ENCODE data around the gene HNRNPA1L2. TPM values are rescaled to one million over a fixed set of nuclear protein-coding genes. Genes with fewer than 3 reads are reported as not detected.
A peak's percentile ranks its signal among the peaks of the same experiment; 100 is the strongest.

HNRNPA1L2 gene
- total RNA-seq, 1 experiment from 2014 or later, result 9.1 TPM

GRCh38 chr13:52597676-52598075, 44.6 kb upstream of the HNRNPA1L2 start:
- no peak for DNase-seq
- H3K36me3 Mint-ChIP-seq (ENCODE audit: insufficient read depth, unreplicated experiment), result no peaks in the 10 kb centered on the region
- no peak overlapping the region for H3K4me3 ChIP-seq (ENCODE audit: low read depth, low read length)
- peaks cover 4% of the 10 kb centered on the region for H3K4me1 Mint-ChIP-seq (ENCODE audit: low read depth, unreplicated experiment)
- ChIA-PET CTCF (no interaction called here), POLR2A (no interaction called here)
- no peak for TF ChIP-seq CTCF (IDR thresholded peaks at IDR 0.05; ENCODE audit: insufficient read depth in 1 of 2, low read depth in 1 of 2, low read length in 1 of 2, severe bottlenecking in 1 of 2, unreplicated experiment in 1 of 2)
- intact Hi-C loops (cut with micrococcal nuclease; ENCODE audit: unreplicated experiment), result no loop called here
- no peaks in the 10 kb centered on the region for H3K9me3 ChIP-seq
- H3K9me3 Mint-ChIP-seq (ENCODE audit: unreplicated experiment), result no peaks in the 10 kb centered on the region
- no peaks in the 10 kb centered on the region for H3K36me3 ChIP-seq (ENCODE audit: control insufficient read depth, insufficient read depth, low read length)
- no peak overlapping the region for H3K27ac Mint-ChIP-seq (ENCODE audit: unreplicated experiment)
- H3K4me1 ChIP-seq, result no peaks in the 10 kb centered on the region
- H3K27me3 Mint-ChIP-seq (ENCODE audit: insufficient read depth, unreplicated experiment), result no peaks in the 10 kb centered on the region
- H3K4me3 Mint-ChIP-seq (ENCODE audit: unreplicated experiment), result no peak overlapping the region
- BruUV-seq (replicated peaks), result no TSS peak
- H3K27me3 ChIP-seq (replicated peaks; ENCODE audit: control insufficient read depth, insufficient read depth, low read length), result no peaks in the 10 kb centered on the region

DNA sequence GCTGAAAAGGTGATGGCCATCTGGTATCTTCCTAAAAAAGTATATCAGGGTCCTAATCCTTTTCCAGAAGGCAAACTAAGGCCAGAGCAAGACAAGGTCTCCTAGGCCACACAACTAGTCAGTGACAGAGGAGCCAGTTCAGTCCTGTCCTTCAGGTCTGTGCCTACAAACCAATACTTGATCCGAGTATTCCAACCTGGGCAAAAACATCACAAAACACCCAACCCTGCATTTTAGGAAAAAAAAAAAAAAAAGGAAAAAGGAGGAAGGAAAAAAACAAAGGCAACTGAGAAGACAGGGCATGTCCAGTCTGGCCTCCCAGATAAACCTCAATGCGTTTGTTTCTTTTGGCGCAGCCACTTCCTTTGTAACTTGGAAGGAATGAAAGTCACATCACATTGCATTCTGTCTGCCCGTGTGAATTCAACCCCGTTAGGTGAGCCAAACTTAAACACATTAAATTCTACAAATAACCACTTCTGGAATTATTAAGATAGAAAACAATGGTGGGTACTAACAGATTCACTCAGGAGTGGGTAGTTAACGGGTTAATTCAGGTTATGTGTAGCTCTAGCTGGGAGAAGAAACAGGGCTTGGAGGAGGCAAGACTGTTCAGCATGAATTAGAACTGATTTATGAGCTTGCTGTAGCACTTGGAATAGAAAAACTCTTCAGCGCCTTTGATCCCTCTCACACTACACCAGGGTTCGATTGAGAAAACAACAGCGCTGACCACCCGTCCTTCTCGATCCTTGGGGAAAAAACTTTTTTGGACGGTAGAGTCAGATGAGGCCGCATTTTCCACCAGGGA, 43.0 kb upstream of the HNRNPA1L2 start:
- peaks cover 7% of the 10 kb centered on the region for H3K4me1 Mint-ChIP-seq (ENCODE audit: low read depth, unreplicated experiment)
- DNase-seq, result no peak
- peak overlapping the region; percentile 80 for H3K4me3 Mint-ChIP-seq (ENCODE audit: unreplicated experiment)
- no peaks in the 10 kb centered on the region for H3K27me3 Mint-ChIP-seq (ENCODE audit: insufficient read depth, unreplicated experiment)
- peak overlapping the region; percentile 87 for H3K4me3 ChIP-seq (ENCODE audit: low read depth, low read length)
- H3K9me3 ChIP-seq, result no peaks in the 10 kb centered on the region
- H3K27me3 ChIP-seq (replicated peaks; ENCODE audit: control insufficient read depth, insufficient read depth, low read length), result no peaks in the 10 kb centered on the region
- no peaks in the 10 kb centered on the region for H3K36me3 Mint-ChIP-seq (ENCODE audit: insufficient read depth, unreplicated experiment)
- H3K36me3 ChIP-seq (ENCODE audit: control insufficient read depth, insufficient read depth, low read length), result no peaks in the 10 kb centered on the region
- no peaks in the 10 kb centered on the region for H3K4me1 ChIP-seq
- H3K9me3 Mint-ChIP-seq (ENCODE audit: unreplicated experiment), result no peaks in the 10 kb centered on the region
- H3K27ac Mint-ChIP-seq (ENCODE audit: unreplicated experiment), result peak overlapping the region; percentile 61
- BruUV-seq (replicated peaks), result TSS peak; percentile 66
- intact Hi-C loops (cut with micrococcal nuclease; ENCODE audit: unreplicated experiment), result loop anchor here (1.0 kb wide), 1 partner anchor 18 kb away; no protein-coding TSS in a partner anchor
- CTCF ChIA-PET, result interaction anchor here (0.6 to 1.4 kb wide), 4 partner anchors 18 to 369 kb away, joined by 3 to 6 read pairs (median 4); partner anchors contain the start of gene SUGT1
- TF ChIP-seq CTCF (IDR thresholded peaks at IDR 0.05; ENCODE audit: insufficient read depth in 1 of 2, low read depth in 1 of 2, low read length in 1 of 2, severe bottlenecking in 1 of 2, unreplicated experiment in 1 of 2), result no peak
- POLR2A ChIA-PET, result interaction anchor here (1.4 kb wide), 1 partner anchor 18 kb away, joined by 4 read pairs; no protein-coding TSS in a partner anchor

DNA sequence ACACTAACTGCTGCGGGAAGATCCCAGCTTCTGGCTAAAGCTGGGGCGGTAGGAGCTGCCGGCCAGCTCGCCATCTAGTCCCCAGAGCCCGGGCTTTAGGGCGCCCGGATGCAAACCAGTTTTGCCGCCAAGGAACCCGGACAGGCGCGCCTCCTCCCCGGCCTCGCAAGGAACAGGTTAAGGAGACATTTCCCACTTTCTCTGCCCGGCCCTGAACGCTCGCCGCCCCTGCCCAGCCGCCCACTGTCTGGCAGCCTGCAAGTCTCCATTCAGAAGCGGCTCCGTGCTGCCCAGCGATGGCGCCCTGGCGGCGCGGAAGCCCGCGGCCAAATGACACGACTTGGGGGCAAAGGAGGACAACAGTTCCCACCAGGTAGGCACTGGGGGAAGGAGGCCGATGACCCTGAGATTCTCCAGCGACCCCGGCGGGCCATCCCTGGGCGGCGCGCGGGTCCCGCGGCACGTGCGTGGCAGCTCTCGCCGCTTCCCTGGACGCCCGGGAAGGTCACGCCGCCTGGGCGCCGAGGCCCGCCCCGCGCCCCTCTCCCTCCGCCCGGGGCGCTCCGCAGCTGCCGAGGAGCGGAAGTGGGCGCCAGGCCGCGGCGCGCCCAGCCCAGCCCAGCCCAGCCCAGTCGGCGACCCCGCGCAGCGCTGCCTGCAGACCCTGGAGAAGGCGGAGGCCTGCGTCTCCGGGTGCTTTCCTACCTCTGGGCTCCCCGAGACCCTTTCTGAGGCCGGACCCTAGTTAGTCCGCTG, 42.2 kb upstream of the HNRNPA1L2 start:
- H3K27me3 ChIP-seq (replicated peaks; ENCODE audit: control insufficient read depth, insufficient read depth, low read length), result no peaks in the 10 kb centered on the region
- TF ChIP-seq CTCF (IDR thresholded peaks at IDR 0.05; ENCODE audit: insufficient read depth in 1 of 2, low read depth in 1 of 2, low read length in 1 of 2, severe bottlenecking in 1 of 2, unreplicated experiment in 1 of 2), result no peak
- Mint-ChIP-seq H3K36me3 (ENCODE audit: insufficient read depth, unreplicated experiment) (no peaks in the 10 kb centered on the region), H3K4me1 (ENCODE audit: low read depth, unreplicated experiment) (peaks cover 7% of the 10 kb centered on the region), H3K9me3 (ENCODE audit: unreplicated experiment) (no peaks in the 10 kb centered on the region), H3K27ac (ENCODE audit: unreplicated experiment) (peak overlapping the region; percentile 61), H3K4me3 (ENCODE audit: unreplicated experiment) (peak overlapping the region; percentile 80), H3K27me3 (ENCODE audit: insufficient read depth, unreplicated experiment) (no peaks in the 10 kb centered on the region)
- ChIA-PET POLR2A (interaction anchor here (1.4 kb wide), 1 partner anchor 18 kb away, joined by 4 read pairs; no protein-coding TSS in a partner anchor), CTCF (interaction anchor here (1.0 to 1.4 kb wide), 3 partner anchors 18 to 368 kb away, joined by 4 to 6 read pairs (median 4); partner anchors contain the start of gene SUGT1)
- intact Hi-C loops (cut with micrococcal nuclease; ENCODE audit: unreplicated experiment), result loop anchor here (1.0 kb wide), 1 partner anchor 17 kb away; no protein-coding TSS in a partner anchor
- H3K4me1 ChIP-seq, result no peaks in the 10 kb centered on the region
- H3K9me3 ChIP-seq, result no peaks in the 10 kb centered on the region
- TSS peak; percentile 40 for BruUV-seq (replicated peaks)
- no peaks in the 10 kb centered on the region for H3K36me3 ChIP-seq (ENCODE audit: control insufficient read depth, insufficient read depth, low read length)
- peak; percentile 52 to 72 for DNase-seq
- H3K4me3 ChIP-seq (ENCODE audit: low read depth, low read length), result peak overlapping the region; percentile 87
